Measurements from ENCODE around the gene RINT1. TPM values are rescaled to one million over a fixed set of nuclear protein-coding genes. Genes with fewer than 3 reads are reported as not detected.

Gene RINT1
- total and polyA plus RNA-seq, 2 of the 13 experiments (the other 11 are each of a cell fraction or from before 2014, with no cell fraction given), result 14.7 to 19.3 TPM

DNA sequence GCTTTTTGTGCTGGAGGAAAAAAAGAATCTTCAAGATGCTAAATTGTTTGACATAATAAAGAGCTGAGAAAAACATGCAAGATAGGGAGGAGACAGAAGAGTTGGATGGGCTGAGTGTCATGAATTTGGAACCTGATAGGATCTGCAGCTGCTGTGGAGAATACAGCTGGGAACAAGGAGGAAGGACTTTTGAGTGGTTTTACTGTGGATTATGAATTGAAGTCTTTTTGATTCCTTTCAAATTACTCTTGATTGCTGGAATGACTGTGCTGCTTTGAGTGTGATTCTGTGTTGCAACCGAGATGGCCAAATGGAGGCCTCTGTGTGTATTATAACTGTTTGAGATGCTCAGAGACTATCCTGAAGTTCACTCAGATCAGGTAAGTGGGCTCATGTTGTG is 45.2 kb downstream of the RINT1 start:
- Histone ChIP-seq H3K27ac (ENCODE audit: extremely low read length, insufficient read depth, low read length) (no peak overlapping the region), H3K4me2 (ENCODE audit: low read depth, low read length) (no peak overlapping the region), H3K9me3 (ENCODE audit: low read length) (no peaks in the 10 kb centered on the region), H3K36me3 (replicated peaks in 1 of 2; ENCODE audit: control insufficient read depth in 1 of 2, insufficient read depth in 2 of 2, low read length in 2 of 2) (no peaks in the 10 kb centered on the region), H4K20me1 (ENCODE audit: insufficient read depth, low read length) (no peaks in the 10 kb centered on the region), H2AFZ (ENCODE audit: low read length) (no peak overlapping the region), H3K27me3 (ENCODE audit: control insufficient read depth in 1 of 2, insufficient read depth in 2 of 2, low read length in 2 of 2) (no peaks in the 10 kb centered on the region), H3K4me3 (replicated peaks in 1 of 3; ENCODE audit: insufficient read depth in 1 of 3, low read depth in 2 of 3, low read length in 3 of 3) (no peak overlapping the region), H3K9ac (ENCODE audit: insufficient read depth, low read depth, low read length) (no peak overlapping the region), H3K4me1 (ENCODE audit: insufficient read depth, low read length) (0 out of 2 replicates have a peak, but pooled peaks cover 9% of the 10 kb centered on the region), H3K79me2 (ENCODE audit: insufficient read depth, low read length) (no peaks in the 10 kb centered on the region)
- POLR2A ChIA-PET, result no interaction called here
- ATAC-seq (no peak), DNase-seq (ENCODE audit: low spot score) (no peak), FAIRE-seq (no peak)
- intact Hi-C loops (cut with micrococcal nuclease; ENCODE audit: unreplicated experiment), result no loop called here
- in situ Hi-C loops (cut with HindIII; ENCODE audit: extremely low pct_ligation_motif_present, low pct_unique_long_range_greater_than_20kb), result no loop called here
- BruUV-seq (replicated peaks), result no TSS peak
- TF ChIP-seq CBX1 (IDR thresholded peaks at IDR 0.05; ENCODE audit: low read depth) (no peak), PITX1 (CRISPR knock-in tag; IDR thresholded peaks at IDR 0.05) (no peak), ZSCAN9 (CRISPR knock-in tag; IDR thresholded peaks at IDR 0.05; ENCODE audit: borderline replicate concordance) (no peak)
- TF ChIP-seq, protein P1, sequence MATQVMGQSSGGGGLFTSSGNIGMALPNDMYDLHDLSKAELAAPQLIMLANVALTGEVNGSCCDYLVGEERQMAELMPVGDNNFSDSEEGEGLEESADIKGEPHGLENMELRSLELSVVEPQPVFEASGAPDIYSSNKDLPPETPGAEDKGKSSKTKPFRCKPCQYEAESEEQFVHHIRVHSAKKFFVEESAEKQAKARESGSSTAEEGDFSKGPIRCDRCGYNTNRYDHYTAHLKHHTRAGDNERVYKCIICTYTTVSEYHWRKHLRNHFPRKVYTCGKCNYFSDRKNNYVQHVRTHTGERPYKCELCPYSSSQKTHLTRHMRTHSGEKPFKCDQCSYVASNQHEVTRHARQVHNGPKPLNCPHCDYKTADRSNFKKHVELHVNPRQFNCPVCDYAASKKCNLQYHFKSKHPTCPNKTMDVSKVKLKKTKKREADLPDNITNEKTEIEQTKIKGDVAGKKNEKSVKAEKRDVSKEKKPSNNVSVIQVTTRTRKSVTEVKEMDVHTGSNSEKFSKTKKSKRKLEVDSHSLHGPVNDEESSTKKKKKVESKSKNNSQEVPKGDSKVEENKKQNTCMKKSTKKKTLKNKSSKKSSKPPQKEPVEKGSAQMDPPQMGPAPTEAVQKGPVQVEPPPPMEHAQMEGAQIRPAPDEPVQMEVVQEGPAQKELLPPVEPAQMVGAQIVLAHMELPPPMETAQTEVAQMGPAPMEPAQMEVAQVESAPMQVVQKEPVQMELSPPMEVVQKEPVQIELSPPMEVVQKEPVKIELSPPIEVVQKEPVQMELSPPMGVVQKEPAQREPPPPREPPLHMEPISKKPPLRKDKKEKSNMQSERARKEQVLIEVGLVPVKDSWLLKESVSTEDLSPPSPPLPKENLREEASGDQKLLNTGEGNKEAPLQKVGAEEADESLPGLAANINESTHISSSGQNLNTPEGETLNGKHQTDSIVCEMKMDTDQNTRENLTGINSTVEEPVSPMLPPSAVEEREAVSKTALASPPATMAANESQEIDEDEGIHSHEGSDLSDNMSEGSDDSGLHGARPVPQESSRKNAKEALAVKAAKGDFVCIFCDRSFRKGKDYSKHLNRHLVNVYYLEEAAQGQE (IDR thresholded peaks at IDR 0.05; ENCODE audit: borderline replicate concordance in 1 of 2, low read depth in 1 of 2, low read length in 2 of 2), result no peak
- TF ChIP-seq, protein P2, sequence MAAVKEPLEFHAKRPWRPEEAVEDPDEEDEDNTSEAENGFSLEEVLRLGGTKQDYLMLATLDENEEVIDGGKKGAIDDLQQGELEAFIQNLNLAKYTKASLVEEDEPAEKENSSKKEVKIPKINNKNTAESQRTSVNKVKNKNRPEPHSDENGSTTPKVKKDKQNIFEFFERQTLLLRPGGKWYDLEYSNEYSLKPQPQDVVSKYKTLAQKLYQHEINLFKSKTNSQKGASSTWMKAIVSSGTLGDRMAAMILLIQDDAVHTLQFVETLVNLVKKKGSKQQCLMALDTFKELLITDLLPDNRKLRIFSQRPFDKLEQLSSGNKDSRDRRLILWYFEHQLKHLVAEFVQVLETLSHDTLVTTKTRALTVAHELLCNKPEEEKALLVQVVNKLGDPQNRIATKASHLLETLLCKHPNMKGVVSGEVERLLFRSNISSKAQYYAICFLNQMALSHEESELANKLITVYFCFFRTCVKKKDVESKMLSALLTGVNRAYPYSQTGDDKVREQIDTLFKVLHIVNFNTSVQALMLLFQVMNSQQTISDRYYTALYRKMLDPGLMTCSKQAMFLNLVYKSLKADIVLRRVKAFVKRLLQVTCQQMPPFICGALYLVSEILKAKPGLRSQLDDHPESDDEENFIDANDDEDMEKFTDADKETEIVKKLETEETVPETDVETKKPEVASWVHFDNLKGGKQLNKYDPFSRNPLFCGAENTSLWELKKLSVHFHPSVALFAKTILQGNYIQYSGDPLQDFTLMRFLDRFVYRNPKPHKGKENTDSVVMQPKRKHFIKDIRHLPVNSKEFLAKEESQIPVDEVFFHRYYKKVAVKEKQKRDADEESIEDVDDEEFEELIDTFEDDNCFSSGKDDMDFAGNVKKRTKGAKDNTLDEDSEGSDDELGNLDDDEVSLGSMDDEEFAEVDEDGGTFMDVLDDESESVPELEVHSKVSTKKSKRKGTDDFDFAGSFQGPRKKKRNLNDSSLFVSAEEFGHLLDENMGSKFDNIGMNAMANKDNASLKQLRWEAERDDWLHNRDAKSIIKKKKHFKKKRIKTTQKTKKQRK (IDR thresholded peaks at IDR 0.05; ENCODE audit: low read length), result no peak
- 44% methylated on average over 1 of the region's 1 CpG for WGBS (ENCODE audit: low lambda C conversion rate)
- CTCF ChIA-PET (ENCODE audit: low intra/inter-chr PET ratio, low total read pairs), result no interaction called here
